Activated naive CD4-positive, alpha-beta T cell treated with anti-CD3 and anti-CD28 coated beads, Interleukin-2, amount 50 U/mL, for 24 hours (primary cell): ENCODE measurements around the gene CEP70.
"Not testable (repeated sequence)": the region's sequence is repeated elsewhere in the genome, so short reads cannot be mapped to it uniquely, and the experiment has no call there.

Experiments used
- H3K27ac Mint-ChIP-seq: one replicate; pipeline ENCODE4 v1.8.0; 2021; ENCODE audit warnings: mild to moderate bottlenecking, mixed read lengths
- H3K27me3 Mint-ChIP-seq: one replicate; pipeline ENCODE4 v1.8.0; 2021; ENCODE audit warnings: mixed read lengths
- H3K36me3 Mint-ChIP-seq: one replicate; pipeline ENCODE4 v1.8.0; 2021; ENCODE audit warnings: mixed read lengths
- H3K4me1 Mint-ChIP-seq: one replicate; pipeline ENCODE4 v1.8.0; 2021; ENCODE audit warnings: mixed read lengths
- H3K4me3 Mint-ChIP-seq: one replicate; pipeline ENCODE4 v1.8.0; 2021; ENCODE audit warnings: mild to moderate bottlenecking, mixed read lengths
- H3K9me3 Mint-ChIP-seq: one replicate; pipeline ENCODE4 v1.8.0; 2021; ENCODE audit warnings: mixed read lengths

Gene CEP70

GRCh38 chr3:138598534-138598933 is 4.5 kb upstream of the CEP70 start:
- H3K9me3 Mint-ChIP-seq = no peaks in the 10 kb centered on the region
- no peak overlapping the region for H3K4me3 Mint-ChIP-seq
- H3K4me1 Mint-ChIP-seq = peaks cover 3% of the 10 kb centered on the region
- H3K27me3 Mint-ChIP-seq = no peaks in the 10 kb centered on the region
- no peak overlapping the region for H3K27ac Mint-ChIP-seq
- no peaks in the 10 kb centered on the region for H3K36me3 Mint-ChIP-seq

DNA sequence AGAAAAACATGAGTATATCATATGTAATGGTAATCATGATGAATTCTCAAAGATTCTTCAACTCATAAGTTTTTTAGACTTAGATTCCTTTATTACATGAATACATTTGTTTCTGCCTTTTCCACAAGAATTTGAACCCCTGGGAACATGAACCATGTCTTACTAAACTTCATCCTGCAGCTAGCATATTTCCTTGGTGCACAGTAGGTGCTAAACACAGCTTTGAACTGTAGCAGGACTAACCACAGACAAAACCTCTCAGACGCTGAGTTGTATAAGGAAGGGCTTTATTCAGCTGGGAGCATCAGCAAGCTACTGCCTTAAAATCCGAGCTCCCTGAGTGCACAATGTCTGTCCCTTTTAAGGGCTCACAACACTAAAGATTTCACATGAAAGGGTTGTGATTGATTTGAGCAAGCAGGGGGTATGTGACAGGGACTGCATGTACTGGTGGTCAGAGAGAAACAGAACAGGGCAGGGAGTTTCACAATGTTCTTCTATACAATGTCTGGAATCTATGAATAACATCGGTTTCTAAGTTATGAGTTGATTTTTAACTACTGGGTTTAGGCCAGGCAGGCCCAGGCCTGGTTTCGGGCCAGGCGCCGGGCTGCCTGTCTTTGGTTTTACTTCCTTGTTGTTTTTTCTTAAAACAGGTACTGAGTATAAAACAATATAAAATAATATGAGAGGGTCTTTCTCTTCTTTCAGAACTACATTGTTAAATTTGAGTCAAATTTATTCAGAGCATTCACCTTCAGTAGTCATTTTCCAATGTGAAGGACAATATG is 3.3 kb upstream of the CEP70 start:
- H3K9me3 Mint-ChIP-seq, H3K36me3 Mint-ChIP-seq, H3K4me3 Mint-ChIP-seq, H3K4me1 Mint-ChIP-seq, H3K27me3 Mint-ChIP-seq, H3K27ac Mint-ChIP-seq: not testable (repeated sequence)

DNA sequence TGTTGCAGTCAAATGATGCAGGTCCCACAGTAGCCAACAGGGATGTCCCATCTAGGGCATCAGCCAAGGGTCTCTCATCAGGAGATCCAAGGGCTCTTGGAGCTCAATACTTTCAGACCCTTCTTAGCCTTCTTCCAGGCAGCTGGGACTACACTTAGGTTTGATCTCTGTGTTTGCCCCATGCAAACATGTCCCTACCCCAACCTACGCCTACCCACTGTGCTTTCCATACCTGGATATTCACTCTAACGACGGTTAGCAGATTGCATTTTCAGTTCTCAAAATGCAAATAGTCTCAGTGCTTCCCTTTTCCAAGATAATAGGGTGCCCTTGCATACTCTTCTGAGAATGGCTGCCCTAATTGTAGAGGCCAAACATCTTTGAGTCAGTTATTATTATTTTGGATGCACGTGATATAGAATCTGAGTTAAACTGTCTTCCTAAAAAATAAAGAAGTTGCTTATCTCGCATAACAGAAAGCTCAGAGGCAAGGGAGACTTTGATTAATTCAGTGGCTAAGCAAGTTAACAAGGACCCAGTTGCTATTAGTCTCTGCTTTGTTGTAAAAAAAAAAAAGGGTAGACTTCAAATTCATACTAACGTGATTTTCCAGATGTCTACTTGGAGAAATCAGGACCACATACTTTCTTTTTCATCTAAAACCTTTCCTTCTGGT is 1.0 kb upstream of the CEP70 start:
- Mint-ChIP-seq H3K9me3 (no peaks in the 10 kb centered on the region), H3K27ac (no peak overlapping the region), H3K4me3 (peak overlapping the region; percentile 92), H3K36me3 (no peaks in the 10 kb centered on the region), H3K27me3 (no peaks in the 10 kb centered on the region), H3K4me1 (peaks cover 3% of the 10 kb centered on the region)

GRCh38 chr3:138593488-138594149 is 441 bp downstream of the CEP70 start:
- H3K4me3 Mint-ChIP-seq = peak overlapping the region; percentile 92
- no peaks in the 10 kb centered on the region for H3K9me3 Mint-ChIP-seq
- H3K27ac Mint-ChIP-seq = no peak overlapping the region
- H3K36me3 Mint-ChIP-seq = no peaks in the 10 kb centered on the region
- no peaks in the 10 kb centered on the region for H3K27me3 Mint-ChIP-seq
- H3K4me1 Mint-ChIP-seq = peaks cover 3% of the 10 kb centered on the region

DNA sequence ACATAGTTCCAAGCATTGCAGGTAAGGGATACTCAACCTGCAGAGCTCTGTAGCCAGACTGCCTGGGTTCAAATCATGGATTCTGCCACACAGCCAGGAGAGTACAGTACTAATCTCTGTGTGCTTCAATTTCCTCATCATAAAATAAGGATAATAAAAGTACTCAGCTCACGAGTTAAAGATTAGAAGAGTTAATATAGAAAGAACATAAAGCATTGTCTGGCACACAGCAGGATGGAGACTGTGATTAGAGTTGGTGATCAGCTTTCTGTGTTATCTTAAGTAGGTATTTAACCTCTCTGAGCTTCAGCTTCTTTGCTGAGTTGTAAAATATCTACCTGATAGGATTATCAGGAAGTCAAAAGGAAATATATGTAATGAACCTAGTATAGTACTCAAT is 2.7 kb downstream of the CEP70 start:
- Mint-ChIP-seq H3K4me3 (no peak overlapping the region), H3K27me3 (no peaks in the 10 kb centered on the region), H3K4me1 (peaks cover 13% of the 10 kb centered on the region), H3K9me3 (no peaks in the 10 kb centered on the region), H3K36me3 (peaks cover 1% of the 10 kb centered on the region), H3K27ac (no peak overlapping the region)

DNA sequence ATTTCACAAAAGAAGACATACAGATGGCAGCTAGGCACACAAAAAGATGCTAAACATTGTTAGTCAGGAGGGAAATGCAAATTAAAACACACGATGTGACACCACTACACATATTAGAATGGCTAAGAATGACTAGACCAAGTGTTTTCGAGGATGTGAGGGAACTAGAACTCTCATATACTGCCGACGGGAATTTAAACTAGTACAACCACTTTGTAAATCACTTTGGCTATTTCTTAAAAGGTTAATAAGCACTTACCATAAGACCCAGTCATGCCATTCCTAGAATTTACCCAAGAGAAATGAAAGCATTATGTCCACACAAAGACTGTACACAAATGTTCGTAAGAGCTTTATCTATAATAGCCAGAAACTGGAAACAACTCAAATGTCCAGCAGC is 5.6 kb downstream of the CEP70 start:
- Mint-ChIP-seq H3K27me3 (no peaks in the 10 kb centered on the region), H3K36me3 (peaks cover 11% of the 10 kb centered on the region), H3K27ac (no peak overlapping the region), H3K4me1 (peaks cover 34% of the 10 kb centered on the region), H3K9me3 (no peaks in the 10 kb centered on the region), H3K4me3 (no peak overlapping the region)

DNA sequence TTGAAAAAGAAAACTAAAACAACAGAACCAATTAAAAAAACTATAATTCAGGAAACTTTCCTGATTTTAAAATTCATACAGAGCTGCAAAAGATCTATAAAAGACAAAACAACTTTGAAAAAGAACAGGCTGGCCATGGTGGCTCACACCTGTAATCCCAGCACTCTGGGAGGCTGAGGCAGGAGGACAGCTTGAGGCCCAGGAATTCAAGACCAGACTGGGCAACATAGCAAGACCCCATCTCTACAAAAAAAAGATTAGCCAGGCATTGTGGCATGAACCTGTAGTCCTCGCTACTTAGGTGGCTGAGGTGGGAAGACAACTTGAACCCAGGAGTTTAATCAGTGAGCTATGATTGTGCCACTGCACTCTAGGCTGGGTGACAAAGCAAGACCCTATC is 6.7 kb downstream of the CEP70 start:
- Mint-ChIP-seq H3K36me3 (peaks cover 14% of the 10 kb centered on the region), H3K4me3 (no peak overlapping the region), H3K9me3 (no peaks in the 10 kb centered on the region), H3K27me3 (no peaks in the 10 kb centered on the region), H3K4me1 (peaks cover 41% of the 10 kb centered on the region), H3K27ac (no peak overlapping the region)

GRCh38 chr3:138578961-138579574 is 15.0 kb downstream of the CEP70 start:
- peaks cover 37% of the 10 kb centered on the region for H3K4me1 Mint-ChIP-seq
- H3K36me3 Mint-ChIP-seq = peaks cover 24% of the 10 kb centered on the region
- H3K27ac Mint-ChIP-seq = no peak overlapping the region
- H3K9me3 Mint-ChIP-seq = peaks cover 5% of the 10 kb centered on the region
- no peak overlapping the region for H3K4me3 Mint-ChIP-seq
- no peaks in the 10 kb centered on the region for H3K27me3 Mint-ChIP-seq

DNA sequence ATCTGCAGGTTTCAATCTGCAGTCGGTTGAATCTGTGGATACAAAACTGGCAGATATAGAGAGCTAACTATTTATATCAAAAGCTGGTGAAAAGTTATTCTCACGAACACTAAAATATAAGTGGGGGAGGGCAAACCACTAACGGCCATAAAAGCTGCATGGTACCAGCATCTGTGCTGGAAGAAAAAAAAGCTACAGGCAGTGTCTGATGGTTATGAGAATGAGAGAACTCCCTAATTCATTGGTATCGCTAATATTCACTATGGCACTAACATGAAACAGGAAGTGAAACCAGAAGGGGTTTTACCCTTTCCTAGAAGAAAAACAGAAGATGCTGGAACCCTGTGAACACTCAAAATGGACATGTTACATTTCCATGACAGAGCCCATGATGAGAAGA is 15.9 kb downstream of the CEP70 start:
- Mint-ChIP-seq H3K36me3 (peaks cover 27% of the 10 kb centered on the region), H3K9me3 (peaks cover 13% of the 10 kb centered on the region), H3K27me3 (no peaks in the 10 kb centered on the region), H3K4me1 (peaks cover 33% of the 10 kb centered on the region), H3K27ac (peak overlapping the region; percentile 79), H3K4me3 (peak overlapping the region; percentile 72)

- H3K4me1 Mint-ChIP-seq = peaks cover 26% of the 10 kb centered on the region
- H3K27ac Mint-ChIP-seq = no peak overlapping the region
- no peak overlapping the region for H3K4me3 Mint-ChIP-seq
- H3K36me3 Mint-ChIP-seq = peaks cover 27% of the 10 kb centered on the region
- peaks cover 9% of the 10 kb centered on the region for H3K9me3 Mint-ChIP-seq
- H3K27me3 Mint-ChIP-seq = no peaks in the 10 kb centered on the region
Measured at GRCh38 chr3:138573138-138573537, 20.9 kb downstream of the CEP70 start.

DNA sequence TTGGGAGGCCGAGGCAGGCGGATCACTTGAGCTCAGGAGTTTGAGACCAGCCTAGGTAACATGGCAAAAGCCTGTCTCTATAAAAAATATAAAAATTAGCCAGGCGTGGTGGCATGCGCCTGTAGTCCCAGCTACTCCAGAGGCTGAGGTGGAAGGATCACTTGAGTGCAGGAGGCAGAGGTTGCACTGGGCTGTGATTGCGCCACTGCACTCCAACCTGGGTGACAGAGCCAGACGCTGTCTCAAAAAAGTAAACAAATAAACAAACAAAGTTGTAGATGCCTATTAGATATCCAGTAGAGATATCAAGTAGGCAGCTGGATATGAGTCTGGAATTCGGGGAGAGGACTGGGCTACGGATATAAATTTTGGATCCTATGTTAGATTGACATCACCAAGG is 24.4 kb downstream of the CEP70 start:
- not testable (repeated sequence) for H3K9me3 Mint-ChIP-seq, H3K27ac Mint-ChIP-seq, H3K4me3 Mint-ChIP-seq, H3K27me3 Mint-ChIP-seq
- H3K4me1 Mint-ChIP-seq = peaks cover 11% of the 10 kb centered on the region
- peaks cover 32% of the 10 kb centered on the region for H3K36me3 Mint-ChIP-seq

DNA sequence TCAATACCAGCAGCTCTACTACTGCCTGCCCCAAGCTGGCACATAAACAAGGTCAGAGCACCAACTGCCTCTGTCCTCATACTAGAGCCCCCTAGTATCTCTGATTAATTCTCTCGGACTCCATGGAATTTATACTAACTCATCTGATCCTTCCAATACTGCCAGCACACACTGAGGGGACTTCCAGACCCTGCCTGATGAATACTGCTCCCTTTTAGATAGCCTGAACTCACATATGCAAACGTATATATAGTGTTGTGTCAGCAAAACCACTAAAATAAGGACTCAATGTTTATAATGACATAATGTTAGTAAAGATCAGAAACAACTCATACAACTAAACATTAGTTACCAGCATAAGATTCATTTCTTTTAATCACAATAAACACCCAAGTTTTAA is 25.0 kb downstream of the CEP70 start:
- Mint-ChIP-seq H3K27ac (no peak overlapping the region), H3K9me3 (peaks cover 8% of the 10 kb centered on the region), H3K4me3 (no peak overlapping the region), H3K36me3 (peaks cover 32% of the 10 kb centered on the region), H3K27me3 (no peaks in the 10 kb centered on the region), H3K4me1 (peaks cover 11% of the 10 kb centered on the region)

- Mint-ChIP-seq H3K4me3 (no peak overlapping the region), H3K4me1 (peaks cover 13% of the 10 kb centered on the region), H3K36me3 (peaks cover 32% of the 10 kb centered on the region), H3K27ac (no peak overlapping the region), H3K27me3 (no peaks in the 10 kb centered on the region), H3K9me3 (no peaks in the 10 kb centered on the region)
Measured at GRCh38 chr3:138567403-138567802, 26.7 kb downstream of the CEP70 start.

DNA sequence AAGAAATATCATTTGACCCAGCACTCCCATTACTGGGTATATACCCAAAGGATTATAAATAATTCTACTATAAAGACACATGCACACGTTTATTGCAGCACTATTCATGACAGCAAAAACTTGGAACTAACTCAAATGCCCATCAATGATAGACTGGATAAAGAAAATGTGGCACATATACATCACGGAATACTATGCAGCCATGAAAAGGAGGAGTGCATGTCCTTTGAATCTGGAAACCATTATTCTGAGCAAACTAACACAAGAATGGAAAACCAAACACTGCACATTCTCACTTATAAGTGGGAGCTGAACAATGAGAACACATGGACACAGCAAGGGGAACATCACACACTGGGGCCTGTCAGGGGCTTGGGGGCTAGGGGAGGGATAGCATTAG is 27.8 kb downstream of the CEP70 start:
- peaks cover 28% of the 10 kb centered on the region for H3K36me3 Mint-ChIP-seq
- not testable (repeated sequence) for H3K9me3 Mint-ChIP-seq, H3K4me3 Mint-ChIP-seq, H3K4me1 Mint-ChIP-seq, H3K27ac Mint-ChIP-seq, H3K27me3 Mint-ChIP-seq

DNA sequence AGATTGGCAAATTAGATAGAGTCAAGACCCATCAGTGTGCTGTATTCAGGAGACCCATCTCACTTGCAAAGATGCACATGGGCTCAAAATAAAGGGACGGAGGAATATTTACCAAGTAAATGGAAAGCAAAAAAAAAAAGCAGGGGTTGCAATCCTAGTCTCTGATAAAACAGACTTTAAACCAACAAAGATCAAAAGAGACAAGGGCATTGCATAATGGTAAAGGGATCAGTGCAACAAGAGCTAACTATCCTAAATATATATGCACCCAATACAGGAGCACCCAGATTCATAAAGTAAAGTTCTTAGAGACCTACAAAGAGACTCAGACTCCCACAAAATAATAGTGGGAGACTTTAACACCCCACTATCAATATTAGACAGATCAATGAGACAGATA is 31.2 kb downstream of the CEP70 start:
- not testable (repeated sequence) for H3K4me1 Mint-ChIP-seq, H3K27me3 Mint-ChIP-seq, H3K4me3 Mint-ChIP-seq, H3K27ac Mint-ChIP-seq
- Mint-ChIP-seq H3K9me3 (peaks cover 11% of the 10 kb centered on the region), H3K36me3 (peaks cover 40% of the 10 kb centered on the region)

DNA sequence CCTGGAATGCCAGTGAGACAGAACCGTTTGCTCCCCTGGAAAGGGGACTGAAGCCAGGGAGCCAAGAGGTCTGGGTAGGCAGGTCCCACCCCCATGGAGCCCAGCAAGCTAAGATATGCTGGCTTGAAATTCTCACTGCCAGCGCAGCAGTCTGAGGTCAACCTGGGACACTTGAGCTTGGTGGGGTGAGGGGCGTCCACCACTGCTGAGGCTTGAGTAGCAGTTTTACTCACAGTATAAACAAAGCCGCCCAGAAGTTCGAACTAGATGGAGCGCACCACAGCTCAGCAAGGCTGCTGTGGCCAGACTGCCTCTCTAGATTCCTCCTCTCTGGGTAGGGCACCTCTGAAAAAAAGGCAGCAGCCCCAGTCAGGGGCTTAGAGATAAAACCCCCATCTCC is 33.6 kb downstream of the CEP70 start:
- Mint-ChIP-seq H3K27me3 (no peaks in the 10 kb centered on the region), H3K4me3 (no peak overlapping the region), H3K36me3 (peaks cover 39% of the 10 kb centered on the region), H3K27ac (no peak overlapping the region), H3K4me1 (peaks cover 7% of the 10 kb centered on the region), H3K9me3 (peaks cover 12% of the 10 kb centered on the region)
